ENCODE results near the gene OBSCN. TPM values are rescaled to one million over a fixed set of nuclear protein-coding genes. Genes with fewer than 3 reads are reported as not detected.

Gene OBSCN
- total and polyA plus RNA-seq, 12 donors, result 176 to 639 (median 407) TPM

- Histone ChIP-seq H3K4me1 (peaks cover 0 to 9% (median 0%) of the 10 kb centered on the region in 9 donors), H3K27ac (no peak overlapping the region), H3K4me3 (no peak overlapping the region), H3K9me3 (peaks cover 0 to 25% (median 0%) of the 10 kb centered on the region in 11 donors), H3K27me3 (no peaks in the 10 kb centered on the region), H3K36me3 (peaks cover 0 to 93% (median 12%) of the 10 kb centered on the region in 9 donors)
- ATAC-seq (no peak), DNase-seq (no peak)
- no peak for TF ChIP-seq CTCF (IDR thresholded peaks at IDR 0.05)
- intact Hi-C loops (cut with DNase I), result no loop called here
- WGBS, 2 donors, result 97% methylated on average over 1 of the region's 1 CpG
Measured at GRCh38 chr1:228258486-228258885, 50.6 kb downstream of the OBSCN start.

- WGBS, 2 donors, result 91 to 94% methylated on average over 9 of the region's 9 CpGs
- Histone ChIP-seq H3K27me3 (no peaks in the 10 kb centered on the region), H3K27ac (no peak overlapping the region), H3K4me1 (peaks cover 0 to 8% (median 0%) of the 10 kb centered on the region in 9 donors), H3K4me3 (no peak overlapping the region), H3K36me3 (peaks cover 0 to 93% (median 13%) of the 10 kb centered on the region in 9 donors), H3K9me3 (peaks cover 0 to 25% (median 0%) of the 10 kb centered on the region in 11 donors)
- peak in 1 of 8 donors; percentile 36 for ATAC-seq
- intact Hi-C loops (cut with DNase I), result no loop called here
- no peak for TF ChIP-seq CTCF (IDR thresholded peaks at IDR 0.05)
- no peak for DNase-seq
Measured at GRCh38 chr1:228259368-228259894, 51.6 kb downstream of the OBSCN start.

- H3K27me3 ChIP-seq, result no peaks in the 10 kb centered on the region
- no peak overlapping the region for H3K27ac ChIP-seq
- intact Hi-C loops (cut with DNase I), result loop anchor here in 1 of 10 donors (10.0 kb wide), 1 partner anchor 125 kb away; no protein-coding TSS in a partner anchor
- peaks cover 0 to 8% (median 0%) of the 10 kb centered on the region in 9 donors for H3K4me1 ChIP-seq
- H3K9me3 ChIP-seq, result peaks cover 0 to 25% (median 0%) of the 10 kb centered on the region in 11 donors
- DNase-seq (no peak), ATAC-seq (peak in 1 of 8 donors; percentile 12)
- 64 to 66% methylated on average over 3 of the region's 3 CpGs for WGBS, 2 donors
- peaks cover 0 to 94% (median 16%) of the 10 kb centered on the region in 9 donors for H3K36me3 ChIP-seq
- no peak overlapping the region for H3K4me3 ChIP-seq
- no peak for TF ChIP-seq CTCF (IDR thresholded peaks at IDR 0.05)
Measured at GRCh38 chr1:228259951-228260350, 52.1 kb downstream of the OBSCN start.

GRCh38 chr1:228261706-228262105 lies 53.9 kb downstream of the OBSCN start:
- ATAC-seq (no peak), DNase-seq (no peak)
- 78 to 93% methylated on average over 1 of the region's 1 CpG for WGBS, 2 donors
- Histone ChIP-seq H3K36me3 (peaks cover 0 to 91% (median 16%) of the 10 kb centered on the region in 9 donors), H3K27ac (no peak overlapping the region), H3K4me1 (peaks cover 0 to 8% (median 0%) of the 10 kb centered on the region in 9 donors), H3K27me3 (no peaks in the 10 kb centered on the region), H3K4me3 (no peak overlapping the region), H3K9me3 (peaks cover 0 to 25% (median 0%) of the 10 kb centered on the region in 11 donors)
- TF ChIP-seq CTCF (IDR thresholded peaks at IDR 0.05), result no peak
- intact Hi-C loops (cut with DNase I), result loop anchor here in 1 of 10 donors (10.0 kb wide), 1 partner anchor 127 kb away; no protein-coding TSS in a partner anchor
